ENCODE data around the gene SH2D3C.

SH2D3C gene

GRCh38 chr9:127754099-127755060 is 24.1 kb downstream of the SH2D3C start (continued):
- no peak for TF ChIP-seq ZNF639 (tag by site-specific recombination; IDR thresholded peaks at IDR 0.05)
- TF ChIP-seq ZNF157 (tag by site-specific recombination; IDR thresholded peaks at IDR 0.05): no peak
- no peak for TF ChIP-seq ZBTB44 (tag by site-specific recombination; IDR thresholded peaks at IDR 0.05)
- no peak for TF ChIP-seq ZSCAN5A (tag by site-specific recombination; IDR thresholded peaks at IDR 0.05)
- TF ChIP-seq KLF8 (tag by site-specific recombination; IDR thresholded peaks at IDR 0.05): peak; percentile 70
- no peak for TF ChIP-seq ZNF580 (tag by site-specific recombination; IDR thresholded peaks at IDR 0.05)
- TF ChIP-seq FEZF1 (tag by site-specific recombination; IDR thresholded peaks at IDR 0.05): no peak
- TF ChIP-seq ZNF514 (tag by site-specific recombination; IDR thresholded peaks at IDR 0.05): no peak
- peak; percentile 79 for TF ChIP-seq KLF9 (tag by site-specific recombination; IDR thresholded peaks at IDR 0.05; ENCODE audit: low read depth)
- TF ChIP-seq AEBP2 (tag by site-specific recombination; IDR thresholded peaks at IDR 0.05; ENCODE audit: borderline replicate concordance): no peak
- no peak for TF ChIP-seq ZNF621 (tag by site-specific recombination; IDR thresholded peaks at IDR 0.05)
- TF ChIP-seq ZNF223 (tag by site-specific recombination; IDR thresholded peaks at IDR 0.05): no peak
- TF ChIP-seq ZNF658 (tag by site-specific recombination; IDR thresholded peaks at IDR 0.05): no peak
- peak; percentile 16; the same call in 1 of the 2 replicates for TF ChIP-seq ZBTB11 (tag by site-specific recombination; conservative IDR thresholded peaks at IDR 0.05; ENCODE audit: low read depth)
- no peak for TF ChIP-seq INSM2 (tag by site-specific recombination; IDR thresholded peaks at IDR 0.05)
- peak; percentile 88 for TF ChIP-seq GLIS1 (tag by site-specific recombination; IDR thresholded peaks at IDR 0.05)
- peak; percentile 56; the same call in 1 of the 2 replicates for TF ChIP-seq ZEB2 (tag by site-specific recombination; IDR thresholded peaks at IDR 0.05)
- no peak for TF ChIP-seq ZNF239 (tag by site-specific recombination; IDR thresholded peaks at IDR 0.05)
- TF ChIP-seq ZNF292 (tag by site-specific recombination; IDR thresholded peaks at IDR 0.05; ENCODE audit: borderline replicate concordance, low read depth): no peak
- TF ChIP-seq ZNF561 (tag by site-specific recombination; IDR thresholded peaks at IDR 0.05; ENCODE audit: borderline replicate concordance): no peak
- no peak for TF ChIP-seq ZNF677 (tag by site-specific recombination; IDR thresholded peaks at IDR 0.05)
- no peak for TF ChIP-seq MZF1 (tag by site-specific recombination; IDR thresholded peaks at IDR 0.05; ENCODE audit: borderline replicate concordance)
- TF ChIP-seq ZNF112 (tag by site-specific recombination; IDR thresholded peaks at IDR 0.05): no peak
- TF ChIP-seq SCRT1 (tag by site-specific recombination; IDR thresholded peaks at IDR 0.05; ENCODE audit: borderline replicate concordance): no peak
- TF ChIP-seq EGR2 (tag by site-specific recombination; IDR thresholded peaks at IDR 0.05; ENCODE audit: low read depth): no peak

Measured in HEK293 (cell line).